Endothelial cell of umbilical vein (primary cell): ENCODE measurements around the gene ZNF740. TPM values are rescaled to one million over a fixed set of nuclear protein-coding genes. Genes with fewer than 3 reads are reported as not detected.

Experiments used
- BruUV-seq: library from RNA; stranded (reverse); fragments of 400-500 nt; replicated peaks from 2 replicates; lab custom pipeline; 2021; lab: Mats Ljungman, UMichigan
- CTCF ChIA-PET: fragments of 300-600, 350-600 bp; sonication (Branson Sonifier 250); formaldehyde crosslinking; loops from one replicate; lab custom pipeline; 2021; ENCODE audit warnings: antibody characterized with exemption, inconsistent platforms; lab: Charles Lee
- POLR2A ChIA-PET: fragments of 300-600, 350-600 bp; sonication (Branson Sonifier 250); formaldehyde crosslinking; loops from one replicate; lab custom pipeline; 2021; ENCODE audit warnings: antibody characterized with exemption, inconsistent platforms; lab: Charles Lee
- DNase-seq: peaks from one replicate; pipeline ENCODE4 v3.0.0-alpha.2; 2011; ENCODE audit warnings: low read depth, low spot score
- FAIRE-seq: peaks from 2 replicates; lab custom pipeline; 2011; peaks lifted over from hg19 to GRCh38; lab: Jason Lieb, UNC
- H2AFZ ChIP-seq: 2 replicates; pipeline ENCODE4 v1.6.0; 2012; ENCODE audit warnings: low read depth, low read length, control low read depth, inconsistent platforms
- H3K27ac ChIP-seq: 2 replicates; pipeline ENCODE4 v1.5.1; 2011; ENCODE audit warnings: low read depth, mild to moderate bottlenecking, control low read depth, low read length, moderate library complexity; ENCODE audit not compliant: insufficient read depth
- H3K27me3 ChIP-seq, 2 experiments: 2 replicates each; pipeline versions ENCODE4 v1.6.0 to v1.6.1; 2011; ENCODE audit warnings: low read length in 2 of 2, mixed read lengths in 1 of 2; ENCODE audit not compliant: control insufficient read depth in 2 of 2, insufficient read depth in 2 of 2
- H3K36me3 ChIP-seq, 2 experiments: 2 replicates in 1 of 2; 3 replicates in 1 of 2; pipeline ENCODE4 v1.5.1; 2011; ENCODE audit warnings: low read length in 2 of 2, mild to moderate bottlenecking in 1 of 2, moderate library complexity in 1 of 2; ENCODE audit not compliant: control insufficient read depth in 2 of 2, insufficient read depth in 2 of 2; ENCODE audit errors: extremely low read depth in 1 of 2
- H3K4me1 ChIP-seq: 3 replicates; pipeline ENCODE4 v1.5.1; 2011; ENCODE audit warnings: mild to moderate bottlenecking, low read length; ENCODE audit not compliant: control insufficient read depth, insufficient read depth; ENCODE audit errors: extremely low read depth
- H3K4me2 ChIP-seq: 2 replicates; pipeline ENCODE4 v1.6.1; 2011; ENCODE audit warnings: low read length, control low read depth, mixed read lengths; ENCODE audit not compliant: insufficient read depth
- H3K4me3 ChIP-seq, 3 experiments: fragments of 200-600 bp in 1 of 3; sonication (generic), shearing (Covaris generic) in 1 of 3; replicated peaks in 1 of 3; 2 replicates each; pipeline ENCODE4 v1.5.1; 2011 to 2016; ENCODE audit warnings: control low read depth in 3 of 3, low read length in 3 of 3, mild to moderate bottlenecking in 2 of 3, inconsistent platforms in 1 of 3, low read depth in 1 of 3, moderate library complexity in 1 of 3; ENCODE audit not compliant: insufficient read depth in 1 of 3
- H3K79me2 ChIP-seq: 2 replicates; pipeline ENCODE4 v1.6.0; 2012; ENCODE audit warnings: low read length, inconsistent platforms; ENCODE audit not compliant: control insufficient read depth, insufficient read depth
- H3K9ac ChIP-seq: replicated peaks from 2 replicates; pipeline ENCODE3; 2011; ENCODE audit warnings: low read length, control low read depth; ENCODE audit not compliant: insufficient read depth; ENCODE audit errors: extremely low read depth
- H3K9me1 ChIP-seq: replicated peaks from 3 replicates; pipeline ENCODE4 v1.6.0; 2011; ENCODE audit warnings: mild to moderate bottlenecking, low read length; ENCODE audit not compliant: control insufficient read depth, insufficient read depth; ENCODE audit errors: extremely low read depth
- H3K9me3 ChIP-seq: replicated peaks from 2 replicates; pipeline ENCODE4 v1.5.1; 2012; ENCODE audit warnings: low read length, inconsistent platforms; ENCODE audit not compliant: control insufficient read depth, insufficient read depth
- H4K20me1 ChIP-seq: replicated peaks from 2 replicates; pipeline ENCODE3; 2011; ENCODE audit warnings: mild to moderate bottlenecking, low read length; ENCODE audit not compliant: control insufficient read depth, insufficient read depth; ENCODE audit errors: extremely low read depth
- CTCF ChIP-seq, 2 donors: IDR thresholded peaks; 1 replicate in 1 of 2; 2 replicates in 1 of 2; pipeline ENCODE4 v1.5.1; 2011; ENCODE audit warnings: low read length in 2 of 2, mild to moderate bottlenecking in 2 of 2, moderate library complexity in 2 of 2, control low read depth in 1 of 2, inconsistent platforms in 1 of 2, low read depth in 1 of 2; ENCODE audit not compliant: insufficient read depth in 1 of 2; ENCODE audit errors: extremely low read depth in 1 of 2
- EZH2 ChIP-seq: IDR thresholded peaks from 2 replicates; pipeline ENCODE4 v1.6.1; 2012; ENCODE audit warnings: borderline replicate concordance, low read depth, mild to moderate bottlenecking, moderate library complexity, low read length, inconsistent platforms; ENCODE audit not compliant: severe bottlenecking
- FOS ChIP-seq: IDR thresholded peaks from 2 replicates; pipeline ENCODE4 v1.6.1; 2011; ENCODE audit warnings: mild to moderate bottlenecking, low read length, moderate library complexity, borderline replicate concordance; ENCODE audit not compliant: insufficient read depth
- GATA2 ChIP-seq: IDR thresholded peaks from 2 replicates; pipeline ENCODE4 v1.7.0; 2011; ENCODE audit warnings: low read depth, mild to moderate bottlenecking, moderate library complexity, mixed read lengths, low read length; ENCODE audit not compliant: insufficient read length, insufficient read depth
- JUN ChIP-seq: IDR thresholded peaks from 2 replicates; pipeline ENCODE4 v1.6.1; 2011; ENCODE audit warnings: borderline replicate concordance, low read depth; ENCODE audit not compliant: insufficient read length, insufficient read depth
- MYC ChIP-seq: IDR thresholded peaks from one replicate; pipeline ENCODE4 v1.6.1; 2011; ENCODE audit warnings: mild to moderate bottlenecking, low read depth, low read length
- POLR2A ChIP-seq: IDR thresholded peaks from 2 replicates; pipeline ENCODE4 v1.6.1; 2012; ENCODE audit warnings: low read depth, mild to moderate bottlenecking, control low read depth, low read length
- POLR2AphosphoS5 ChIP-seq: IDR thresholded peaks from 2 replicates; pipeline ENCODE4 v1.6.1; 2012; ENCODE audit warnings: low read depth, mild to moderate bottlenecking, control low read depth, low read length, moderate library complexity; ENCODE audit not compliant: insufficient read depth
- dilution Hi-C: fragments of 300-500 bp; cut with MboI; formaldehyde crosslinking; loops from one replicate; pipeline ENCODE4 v1.15.0; 2019; ENCODE audit warnings: low sequenced_read_pairs; ENCODE audit not compliant: extremely low pct_ligation_motif_present
- intact Hi-C: fragments of 100-400 bp; cut with micrococcal nuclease; formaldehyde crosslinking; loops from one replicate; pipeline ENCODE4 v1.10.0; 2022
- polyA plus RNA-seq, 4 experiments: library from polyadenylated mRNA; depleted of rRNA in 3 of 4; stranded (reverse) in 3 of 4; unstranded in 1 of 4; fragments of >200 nt; gene quantifications; 2 replicates each; pipeline versions ENCODE4 v1.2.1 to v1.2.3, GENCODE V29; 2011 to 2012; ENCODE audit warnings: missing spikeins in 1 of 4
- total RNA-seq: library from RNA; stranded (reverse); gene quantifications from 2 replicates; pipeline ENCODE4 v1.2.3, GENCODE V29; 2021
- TF ChIP-seq, protein P1 (sequence below): IDR thresholded peaks from 2 replicates; pipeline ENCODE4 v1.6.1; 2011; ENCODE audit not compliant: insufficient read depth, insufficient read length

Gene ZNF740
- total and polyA plus RNA-seq, 2 donors (not counting 3 experiments of a cell fraction or from before 2014, with no cell fraction given) = 10.5 to 38.1 TPM

- dilution Hi-C loops = no loop called here
- Histone ChIP-seq H3K27me3 (peaks cover 0 to 2% of the 10 kb centered on the region in 2 experiments), H3K4me2 (no peak overlapping the region), H3K9me3 (no peaks in the 10 kb centered on the region), H3K9ac (no peak overlapping the region), H2AFZ (no peak overlapping the region), H3K9me1 (no peaks in the 10 kb centered on the region), H3K36me3 (no peaks in the 10 kb centered on the region), H3K4me3 (no peak overlapping the region), H3K79me2 (no peaks in the 10 kb centered on the region), H3K27ac (no peak overlapping the region), H3K4me1 (peaks cover 6% of the 10 kb centered on the region), H4K20me1 (no peaks in the 10 kb centered on the region)
- no peak for FAIRE-seq
- intact Hi-C loops = no loop called here
- no peak for DNase-seq
- POLR2A ChIA-PET = no interaction called here
- TF ChIP-seq POLR2AphosphoS5 (no peak), FOS (no peak), CTCF (IDR thresholded peaks at IDR 0.05; ENCODE audit: extremely low read depth in 1 of 2, insufficient read depth in 1 of 2, low read depth in 1 of 2, low read length in 2 of 2) (no peak), EZH2 (no peak), JUN (no peak), GATA2 (no peak), POLR2A (no peak), MYC (no peak)
- TF ChIP-seq, protein P1, sequence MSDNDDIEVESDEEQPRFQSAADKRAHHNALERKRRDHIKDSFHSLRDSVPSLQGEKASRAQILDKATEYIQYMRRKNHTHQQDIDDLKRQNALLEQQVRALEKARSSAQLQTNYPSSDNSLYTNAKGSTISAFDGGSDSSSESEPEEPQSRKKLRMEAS = no peak
- BruUV-seq = no TSS peak
- CTCF ChIA-PET = interaction anchor here (0.9 to 6.7 kb wide), 7 partner anchors 11 to 135 kb away, joined by 4 to 249 read pairs (median 34); partner anchors contain the start of genes CSAD and ZNF740
Observed at GRCh38 chr12:53199700-53200099, 19.2 kb downstream of the ZNF740 start.
